ENCODE measurements around the gene LCN10.
"Not testable (repeated sequence)": the region's sequence is repeated elsewhere in the genome, so short reads cannot be mapped to it uniquely, and the experiment has no call there.

Gene LCN10

DNA sequence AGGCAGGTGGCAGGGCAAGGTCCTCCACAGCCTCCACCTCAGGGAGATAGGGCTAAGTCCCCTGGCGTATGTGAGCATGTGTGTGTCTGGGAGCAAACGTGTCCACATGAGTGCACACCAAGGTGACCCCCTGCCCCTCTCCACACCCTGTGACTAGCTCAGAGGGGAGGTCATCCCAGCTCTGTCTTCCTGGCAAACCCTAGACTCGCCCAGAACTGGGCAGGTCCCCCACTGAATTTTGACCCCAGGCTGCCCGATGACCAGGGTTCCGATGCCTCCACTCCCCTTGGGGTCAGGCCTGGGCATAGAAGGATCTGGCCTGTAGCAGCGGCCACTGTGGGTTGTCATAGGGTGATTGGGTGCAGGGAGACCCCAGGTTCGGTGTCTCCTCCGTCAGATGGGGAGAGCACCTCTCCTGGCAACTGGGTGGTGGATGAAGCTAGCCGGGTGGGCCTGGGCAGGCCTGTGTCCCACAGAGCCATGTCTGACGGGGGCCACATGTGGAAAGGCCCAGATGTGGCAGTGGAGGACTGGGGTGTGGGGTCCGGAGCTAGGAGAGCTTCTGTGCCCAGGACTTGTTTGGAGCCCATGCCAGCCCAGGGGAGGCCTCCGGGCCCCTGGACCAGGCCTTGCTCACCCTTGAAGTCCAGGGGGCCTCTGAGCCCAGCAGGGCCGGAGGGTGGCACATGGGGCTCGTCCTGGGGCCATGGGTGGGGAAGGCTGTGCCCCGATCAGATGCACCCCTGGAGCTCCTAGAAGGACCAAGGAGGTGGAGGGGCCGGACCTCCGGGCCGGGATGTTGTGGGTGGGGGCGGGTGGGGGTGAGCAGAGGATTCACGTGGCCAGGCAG lies 24.2 kb downstream of the LCN10 start:
- DNase-seq, result no peak

DNA sequence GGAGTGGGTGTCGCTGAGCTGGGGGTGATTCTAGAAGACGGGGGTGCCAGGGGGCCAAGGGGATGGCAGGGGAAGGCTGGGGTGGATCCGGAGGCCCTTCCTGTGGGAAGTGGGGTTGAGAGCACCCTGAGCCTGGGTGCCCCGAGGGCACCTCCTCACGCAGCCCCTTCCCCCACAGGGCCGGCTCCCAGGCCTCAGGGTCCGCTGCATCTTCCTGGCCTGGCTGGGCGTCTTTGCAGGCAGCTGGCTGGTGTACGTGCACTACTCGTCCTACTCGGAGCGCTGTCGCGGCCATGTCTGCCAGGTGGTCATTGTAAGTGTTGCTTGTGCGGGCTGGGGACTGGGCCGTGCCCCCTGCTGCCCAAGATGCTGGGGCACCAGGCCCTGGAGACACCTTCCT lies 25.3 kb downstream of the LCN10 start:
- no peak for DNase-seq

DNA sequence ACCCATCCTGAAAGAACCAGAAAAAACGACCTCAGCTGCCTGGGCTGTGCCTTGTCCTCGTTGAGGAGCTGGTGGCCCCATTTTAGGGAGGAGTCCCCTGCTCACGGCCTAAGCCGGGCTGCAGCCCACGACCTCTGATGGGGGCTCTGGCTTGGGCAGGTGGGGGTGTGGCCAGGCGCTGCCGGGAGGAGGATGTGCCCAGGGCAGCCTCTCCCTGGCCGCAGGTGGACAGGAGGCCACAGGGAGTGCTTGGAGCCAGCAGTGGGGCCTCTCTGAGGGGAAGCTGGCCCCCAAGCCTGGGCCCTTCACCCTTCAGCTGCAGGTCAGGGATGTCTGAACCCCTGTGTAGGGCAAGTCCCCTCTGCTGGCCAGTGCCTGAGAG lies 27.9 kb downstream of the LCN10 start:
- DNase-seq, result no peak

DNA sequence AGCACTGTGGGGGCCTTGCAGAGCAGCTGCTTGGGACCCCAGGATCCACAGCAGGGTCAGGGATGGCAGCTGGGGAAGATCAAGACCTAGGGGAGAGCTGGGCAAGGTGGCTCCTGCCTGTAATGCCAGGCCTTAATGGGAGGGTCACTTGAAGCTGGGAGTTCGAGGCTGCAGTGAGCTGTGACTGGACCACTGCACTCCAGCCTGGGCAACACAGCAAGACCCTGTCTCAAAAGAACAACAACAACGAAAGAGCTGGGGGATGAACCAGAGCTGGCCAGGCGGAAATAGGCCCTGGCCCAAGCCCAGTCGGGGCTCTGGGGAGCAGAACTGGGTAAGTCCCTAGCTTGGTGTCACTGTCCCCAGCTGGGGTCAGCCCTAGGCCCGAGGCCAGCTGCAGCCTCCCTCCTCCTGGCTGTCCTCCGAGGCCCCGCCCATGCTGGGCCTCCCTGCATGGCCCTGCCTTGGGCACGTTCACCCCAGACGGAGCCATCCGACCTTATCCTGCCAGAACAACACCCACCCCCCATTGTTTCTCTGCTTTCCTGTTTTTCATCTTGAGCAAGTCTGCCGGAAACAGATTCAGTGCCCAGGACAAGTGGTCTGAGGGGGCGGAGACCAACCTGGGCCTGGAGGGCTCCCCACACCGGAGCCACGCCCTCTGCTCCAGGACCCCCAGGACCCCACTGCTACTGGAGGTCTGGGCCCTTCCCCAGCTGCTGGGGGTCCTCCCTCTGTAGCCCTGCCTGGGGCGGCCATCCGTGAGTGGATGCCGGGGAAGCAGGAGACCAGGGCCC lies 28.4 kb downstream of the LCN10 start:
- DNase-seq, result no peak

DNA sequence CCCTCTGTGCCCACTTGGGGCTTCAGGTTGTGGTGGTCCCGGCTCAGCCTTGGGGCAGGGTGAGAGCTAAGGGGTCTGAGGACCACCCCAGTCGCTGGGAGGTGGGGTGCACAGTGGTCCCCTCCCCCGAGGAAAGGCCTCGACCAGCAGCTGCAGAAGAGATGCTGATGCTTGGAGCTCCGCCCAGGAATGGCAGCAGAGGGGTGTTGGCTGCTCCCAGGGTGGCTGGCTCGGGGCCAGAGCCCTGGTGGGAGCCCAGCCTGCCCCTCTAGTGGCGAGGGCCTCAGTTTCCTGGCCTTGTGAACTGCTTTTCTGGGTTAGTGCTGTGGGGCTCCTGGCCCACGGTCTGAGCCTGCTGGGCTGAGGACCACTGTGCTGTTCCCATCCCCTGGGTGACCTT lies 29.2 kb downstream of the LCN10 start:
- DNase-seq, result no peak

DNA sequence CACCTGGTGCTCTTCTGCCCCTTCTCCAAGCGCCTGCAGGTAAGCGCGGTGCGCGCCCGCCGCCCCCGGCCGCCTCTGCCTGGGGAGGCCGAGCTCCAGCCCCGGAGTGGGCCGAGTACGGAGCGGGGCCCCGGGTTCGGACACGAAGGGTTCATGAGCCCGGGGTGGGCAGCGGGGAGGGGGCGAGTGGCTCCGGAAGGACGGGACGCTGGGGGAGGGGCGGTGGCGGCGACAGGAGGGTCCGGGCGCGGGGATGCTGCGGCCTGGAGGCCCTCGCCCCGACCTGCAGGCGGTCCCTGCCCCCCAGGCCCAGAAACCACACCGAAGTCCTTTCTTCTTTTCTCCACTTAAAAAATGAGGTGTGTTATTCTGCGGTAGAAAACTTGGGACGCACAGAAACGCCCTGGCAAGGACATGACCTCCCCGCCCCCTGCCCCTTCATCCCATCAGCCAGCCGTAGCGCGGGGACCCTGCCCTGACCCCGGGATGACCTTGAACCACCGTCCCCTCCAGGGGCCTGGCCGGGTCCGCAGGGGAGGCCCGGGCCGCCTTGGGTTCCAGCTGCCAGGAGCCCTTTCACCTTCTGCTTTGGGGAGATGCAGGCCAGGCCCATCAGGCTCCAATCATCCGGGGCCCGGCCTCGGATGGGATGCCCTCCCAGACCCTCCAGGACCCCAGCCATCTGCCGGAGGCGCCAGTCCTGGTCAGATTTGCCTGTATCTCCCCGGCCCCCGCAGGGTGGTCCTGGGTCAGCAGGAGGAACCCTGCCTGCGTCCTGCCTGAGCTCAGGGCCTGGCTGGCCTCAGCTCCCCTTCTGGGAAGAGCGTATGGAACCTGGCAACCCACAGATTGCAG lies 29.8 kb downstream of the LCN10 start:
- no peak for DNase-seq

DNA sequence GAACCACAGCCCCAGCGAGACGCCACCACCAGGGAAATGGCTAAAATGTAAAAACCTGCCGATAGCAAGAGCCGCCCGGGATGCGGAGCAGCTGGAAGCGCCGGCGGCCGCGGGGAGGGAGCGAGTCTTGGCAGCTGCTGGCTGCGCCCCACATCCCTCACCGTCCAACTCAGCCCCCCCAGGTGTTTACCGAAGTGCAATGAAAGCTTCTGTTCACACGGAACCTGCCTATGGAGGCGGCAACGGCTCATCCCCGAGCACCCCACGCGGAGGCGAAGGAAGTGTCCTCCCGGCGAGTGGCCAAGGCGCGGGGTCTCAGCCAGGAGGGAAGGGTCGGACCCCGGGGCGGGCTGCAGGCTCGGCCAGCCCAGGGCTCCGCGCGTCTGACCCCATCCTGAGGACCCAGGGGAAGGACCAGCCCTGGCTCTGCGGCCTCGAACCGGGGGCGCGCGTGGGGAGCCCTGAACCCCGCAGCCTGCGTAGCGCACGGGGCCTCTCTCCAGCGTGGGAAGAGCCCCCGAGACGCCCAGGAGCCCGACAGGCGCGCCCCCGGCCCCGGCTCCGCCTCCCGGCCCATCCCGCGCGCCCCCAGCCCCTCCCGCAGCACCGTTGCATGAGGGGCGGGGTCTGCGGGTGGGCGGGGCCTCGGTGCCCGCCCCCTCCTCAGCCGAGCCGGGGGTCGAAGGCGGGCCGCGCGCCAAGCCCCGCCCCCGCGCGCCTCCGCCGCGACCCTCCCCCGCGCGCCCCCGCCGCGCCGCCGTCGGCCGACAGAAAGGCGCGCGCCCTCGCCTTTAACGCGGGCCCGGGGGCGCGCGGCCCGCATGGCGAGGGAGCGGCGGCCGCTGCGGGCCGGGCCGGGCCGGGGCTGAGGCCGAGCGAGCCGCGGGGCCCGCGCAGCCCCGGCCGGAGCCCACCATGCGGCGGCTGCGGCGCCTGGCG lies 30.7 kb downstream of the LCN10 start, which contains the start of gene DIPK1B:
TSS of gene DIPK1B (plus strand) at position 822 of the 939 bp plus-strand sequence. CDS start at position 916, 94 bp downstream.
- no peak for DNase-seq

DNA sequence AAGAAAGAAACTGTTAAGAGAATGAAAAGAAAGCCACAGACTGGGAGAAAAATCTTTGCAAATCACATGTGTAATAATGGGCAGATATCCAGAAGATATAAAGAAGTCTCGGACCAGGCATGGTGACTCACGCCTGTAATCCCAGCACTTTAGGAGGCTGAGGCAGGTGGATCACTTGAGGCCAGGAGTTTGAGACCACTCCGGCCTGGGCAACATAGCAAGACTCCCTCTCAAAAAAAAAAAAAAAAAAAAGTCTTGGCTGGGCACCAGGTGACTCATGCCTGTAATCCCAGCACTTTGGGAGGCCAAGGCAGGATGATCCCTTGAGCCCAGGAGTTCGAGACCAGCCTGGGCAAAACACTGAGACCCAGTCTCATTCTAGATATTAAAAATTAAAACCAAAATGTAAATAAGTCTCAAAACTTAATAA lies 31.5 kb downstream of the LCN10 start:
- DNase-seq, result not testable (repeated sequence)

DNA sequence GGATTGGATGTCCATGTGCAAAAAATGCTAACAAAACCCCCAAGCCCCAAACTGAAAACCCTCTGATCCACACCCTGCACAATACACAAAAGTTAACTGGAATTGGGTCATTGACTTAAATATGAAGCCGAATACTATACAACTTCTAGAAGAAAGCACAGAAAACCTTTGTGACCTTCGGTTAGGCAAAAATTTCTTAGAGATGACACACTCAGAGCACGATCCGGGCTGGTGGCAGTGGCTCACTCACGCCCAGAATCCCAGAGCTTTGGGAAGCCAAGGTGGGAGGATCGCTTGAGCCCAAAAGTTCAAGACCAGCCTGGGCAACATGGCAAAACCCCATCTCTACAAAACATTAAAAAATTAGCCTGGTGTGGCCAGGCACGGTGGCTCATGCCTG lies 32.2 kb downstream of the LCN10 start:
- DNase-seq, result no peak

DNA sequence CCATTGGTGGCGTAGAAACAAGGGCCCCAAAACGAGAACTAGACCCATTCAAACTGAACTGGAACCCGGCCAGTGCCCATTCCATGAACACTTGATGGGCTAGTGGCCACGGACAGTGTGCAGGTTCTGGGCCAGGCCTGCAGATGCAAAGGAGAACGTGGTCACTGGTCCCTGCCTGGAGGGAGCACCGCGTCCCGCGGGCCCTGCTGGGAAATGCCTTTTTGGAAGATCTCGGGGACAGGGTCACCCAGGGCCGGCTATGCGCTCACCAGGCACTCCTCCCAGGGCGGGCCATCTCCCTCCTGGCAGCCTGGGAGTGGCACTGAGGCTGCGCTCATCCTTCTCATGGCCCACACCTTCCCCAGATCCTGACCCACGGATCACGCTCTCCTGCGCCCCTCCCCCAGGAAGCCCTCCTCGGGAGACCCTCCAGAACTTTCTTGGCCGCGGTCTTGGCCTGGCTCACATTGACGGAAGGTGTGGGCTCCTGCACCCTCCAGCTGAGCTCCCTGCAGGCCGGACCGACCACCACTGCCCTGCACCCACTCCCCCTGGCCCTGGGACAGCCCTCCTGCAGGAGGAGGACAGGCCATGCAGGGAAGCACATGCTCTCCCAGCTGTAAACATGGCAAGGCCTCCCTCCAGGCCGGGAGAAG lies 33.2 kb downstream of the LCN10 start:
- DNase-seq, result no peak

DNA sequence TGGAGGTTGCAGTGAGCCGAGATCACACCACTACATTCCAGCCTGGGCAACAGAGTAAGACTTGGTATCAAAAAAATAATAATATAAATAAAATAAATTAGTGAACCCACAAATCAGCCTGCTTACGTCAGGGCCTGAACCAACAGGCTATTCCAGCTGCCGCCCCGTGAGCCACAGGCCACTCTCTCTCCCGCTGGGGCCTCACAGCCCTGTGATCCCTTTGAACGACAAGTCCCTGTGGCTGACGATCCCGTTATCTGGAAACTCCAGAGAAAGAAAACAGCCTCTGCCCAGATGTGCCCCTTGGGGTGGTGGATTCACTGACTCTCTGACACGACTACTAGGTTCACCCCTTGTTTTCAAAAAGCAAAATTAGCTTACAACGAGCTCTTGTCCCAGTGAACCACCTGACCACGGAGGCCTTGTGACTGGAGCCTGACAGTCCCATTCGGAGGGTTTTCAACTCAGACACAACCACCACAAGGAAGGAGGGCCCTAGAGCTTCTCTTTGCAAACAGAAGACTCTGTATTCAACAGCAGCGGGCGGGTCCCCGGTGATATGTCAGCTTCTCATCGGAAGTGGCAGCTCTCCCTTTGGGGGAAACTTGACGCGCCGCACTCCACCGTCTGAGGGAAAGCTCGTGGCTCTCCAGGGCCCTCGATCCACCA lies 34.8 kb downstream of the LCN10 start:
- no peak for DNase-seq

DNA sequence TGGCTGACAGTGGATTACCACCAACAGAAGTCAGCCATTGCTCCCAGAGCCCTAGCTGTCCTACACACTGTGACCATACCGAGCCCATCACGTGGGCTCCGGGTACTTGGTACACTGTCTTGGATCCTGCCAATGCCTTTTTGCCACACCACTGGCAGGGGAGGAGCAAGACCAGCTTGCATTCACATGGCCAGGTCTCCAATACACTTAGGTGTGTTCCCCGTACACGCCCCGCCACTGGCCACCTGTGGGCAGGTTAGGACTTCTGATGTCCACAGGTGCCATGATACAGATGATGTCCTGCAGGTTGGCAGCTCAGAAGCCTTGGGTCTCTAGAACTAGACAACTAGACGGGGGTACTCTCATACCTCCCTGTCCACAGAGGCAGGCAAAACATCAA lies 35.7 kb downstream of the LCN10 start:
- no peak for DNase-seq

DNA sequence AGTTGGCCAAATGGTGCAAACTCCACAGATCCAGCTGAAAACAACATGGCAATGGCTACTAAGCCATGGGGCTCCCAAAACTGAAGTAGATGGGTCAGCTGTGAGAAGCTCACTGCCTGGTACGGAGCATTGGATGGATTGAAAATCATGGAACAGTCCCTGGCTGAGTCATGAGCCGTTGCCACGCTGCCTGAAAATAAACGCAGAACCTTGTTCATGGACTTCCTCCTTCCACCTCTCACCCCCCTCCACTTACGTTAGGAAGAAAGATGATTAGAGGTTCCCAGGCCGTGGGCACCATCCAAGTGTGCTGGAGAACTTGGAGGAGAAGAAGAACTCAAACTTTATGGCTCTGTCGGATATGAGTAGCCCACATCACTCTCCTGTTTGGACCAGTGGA lies 37.2 kb downstream of the LCN10 start:
- no peak for DNase-seq

DNA sequence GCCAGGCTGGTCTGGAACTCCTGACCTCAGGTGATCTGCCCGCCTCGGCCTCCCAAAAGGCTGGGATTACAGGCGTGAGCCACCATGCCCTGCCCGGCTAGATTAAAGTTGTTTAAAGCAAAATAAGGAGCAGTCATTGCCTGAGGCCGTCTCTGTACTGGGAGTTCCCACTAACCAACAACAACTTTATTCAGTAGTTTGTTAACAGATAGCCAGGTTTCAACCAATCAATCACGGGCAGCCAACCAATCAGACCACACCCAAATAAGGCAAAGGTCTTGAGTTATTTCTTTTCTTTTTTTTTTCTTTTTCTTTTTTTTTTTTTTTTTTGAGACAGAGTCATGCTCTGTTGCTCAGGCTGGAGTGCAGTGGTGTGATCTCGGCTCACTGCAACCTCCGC lies 38.0 kb downstream of the LCN10 start:
- DNase-seq, result not testable (repeated sequence)

DNA sequence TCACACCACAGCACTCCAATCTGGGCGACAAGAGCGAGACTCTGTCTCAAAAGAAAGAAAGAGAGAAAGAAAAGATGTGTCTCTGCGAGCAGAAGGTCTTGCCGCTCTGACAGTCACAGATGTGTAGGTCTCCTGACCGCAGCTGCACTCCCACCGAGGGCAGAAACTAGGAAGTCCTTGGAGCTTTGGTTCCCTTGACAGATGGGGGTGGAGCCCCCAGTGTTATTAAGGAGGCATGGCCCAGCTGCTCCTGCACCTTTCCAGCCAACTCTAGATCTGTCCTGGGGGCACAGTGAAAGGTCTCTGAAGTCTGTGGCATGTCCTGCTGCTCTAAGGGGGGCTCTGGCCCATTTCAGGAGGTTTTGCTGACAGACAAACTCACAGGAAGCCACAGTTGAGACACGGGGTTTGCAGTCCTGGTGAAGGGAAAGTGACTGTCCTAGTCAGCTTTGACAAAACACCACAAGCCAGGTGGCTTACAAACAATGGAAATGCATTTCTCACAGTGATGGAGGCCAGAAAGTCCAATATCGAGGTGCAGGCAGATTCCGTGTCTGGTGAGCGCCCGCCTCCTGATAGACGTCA lies 39.4 kb downstream of the LCN10 start:
- no peak for DNase-seq

DNA sequence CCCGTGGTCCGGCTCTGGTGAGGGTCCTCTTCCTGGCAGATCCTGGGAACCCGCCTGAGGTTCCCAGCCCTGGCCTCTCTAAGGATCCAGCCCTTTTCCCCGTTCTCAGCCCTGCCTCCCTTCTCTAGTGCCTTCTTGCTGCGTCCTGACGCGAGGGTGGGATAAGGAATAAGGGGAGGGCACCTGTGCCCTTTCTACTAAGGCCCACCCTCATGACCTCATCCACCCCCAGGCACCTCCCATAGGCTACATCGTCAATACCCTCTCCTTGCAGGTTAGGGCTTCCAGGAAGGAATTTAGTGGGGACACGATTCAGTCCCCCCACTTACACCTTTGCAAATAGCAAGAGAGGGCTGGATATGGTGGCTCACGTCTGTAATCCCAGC lies 41.1 kb downstream of the LCN10 start:
- DNase-seq, result no peak

DNA sequence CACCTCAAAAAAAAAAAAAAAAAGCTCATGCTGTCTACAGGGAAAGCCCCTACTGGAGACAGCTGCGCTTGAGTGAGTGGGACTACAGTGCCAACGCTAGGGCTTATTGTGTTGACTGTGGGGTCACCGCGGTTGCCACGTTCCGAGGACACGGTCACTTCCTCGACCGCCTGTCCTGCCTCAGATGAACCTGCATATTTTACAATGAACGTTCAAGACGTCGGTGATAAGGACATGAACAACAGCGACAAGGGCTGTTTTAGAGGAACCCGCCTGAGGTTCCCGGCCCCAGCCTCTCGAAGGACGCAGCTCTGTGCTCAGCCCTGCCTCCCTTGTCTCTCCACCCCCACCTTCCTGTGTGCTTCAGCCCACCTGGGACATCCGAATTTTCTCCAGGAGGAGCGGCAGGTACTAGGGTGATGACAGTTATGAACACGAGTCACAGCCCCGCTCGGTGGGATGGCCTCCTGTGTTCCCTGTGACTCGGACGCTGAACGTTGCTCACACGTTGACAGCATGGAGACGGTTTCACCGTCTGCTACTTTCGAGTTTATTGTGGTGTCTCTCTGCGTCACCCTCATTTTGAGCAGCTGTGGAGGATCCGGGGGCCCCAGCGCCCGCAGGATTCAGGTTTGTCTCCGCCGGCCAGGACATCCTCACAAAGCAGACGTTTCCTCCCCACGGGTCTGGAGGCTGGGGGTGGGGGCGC lies 41.6 kb downstream of the LCN10 start:
- peak; percentile 55 for DNase-seq

DNA sequence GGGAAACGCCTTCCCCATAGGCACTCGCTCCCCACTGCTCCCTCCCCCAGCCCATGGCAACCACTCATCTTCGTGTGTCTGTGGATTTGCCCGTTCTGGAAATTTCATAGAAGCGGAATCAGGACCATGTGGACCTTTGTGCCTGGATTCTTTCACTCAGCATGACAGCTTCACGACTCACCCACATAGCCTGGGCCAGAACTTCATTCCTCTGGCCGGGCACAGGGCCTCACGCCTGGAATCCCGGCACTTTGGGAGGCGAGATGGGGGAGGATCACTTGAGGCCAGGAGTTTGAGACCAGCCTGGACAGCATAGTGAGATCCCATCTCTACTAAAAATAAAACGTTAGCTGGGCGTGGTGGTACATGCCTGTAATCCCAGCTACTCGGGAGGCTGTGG lies 42.4 kb downstream of the LCN10 start:
- DNase-seq, result no peak

DNA sequence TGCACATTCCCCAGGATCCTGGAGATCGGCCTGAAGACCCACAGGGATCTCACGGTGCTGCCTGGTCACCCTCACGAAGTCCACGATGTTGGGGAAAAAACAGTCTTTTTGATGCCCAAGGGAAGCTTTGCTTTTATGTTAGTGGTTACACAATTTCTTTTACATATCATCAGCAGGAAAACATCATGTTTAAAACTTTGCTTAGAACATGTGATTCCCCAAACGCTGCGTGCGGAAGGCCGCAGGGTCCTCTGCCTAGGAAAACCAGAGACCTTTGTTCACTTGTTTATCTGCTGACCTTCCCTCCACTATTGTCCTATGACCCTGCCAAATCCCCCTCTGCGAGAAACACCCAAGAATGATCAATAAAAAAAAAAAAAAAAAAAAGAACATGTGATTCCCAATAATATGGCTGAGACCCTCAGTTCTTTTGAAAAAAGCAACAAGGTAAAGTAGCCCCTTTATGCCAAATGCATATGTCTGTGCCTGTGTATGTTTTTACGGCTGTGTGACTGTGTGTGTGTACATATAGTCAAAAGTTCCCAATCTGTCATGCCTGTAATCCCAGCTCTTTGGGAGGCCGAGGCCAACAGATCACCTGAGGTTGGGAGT lies 44.0 kb downstream of the LCN10 start:
- DNase-seq, result no peak
